SK-N-SH (cell line): ENCODE data around the gene NUAK1. TPM values are rescaled to one million over a fixed set of nuclear protein-coding genes. Genes with fewer than 3 reads are reported as not detected.

ENCODE experiments used
- CTCF ChIA-PET: fragments of 300-600, 350-600 bp; formaldehyde crosslinking; extraction: SDS; loops from one replicate; lab custom pipeline; 2021; lab: Yijun Ruan, JAX
- POLR2A ChIA-PET: fragments of 350-600 bp; sonication (Branson Sonifier 250); formaldehyde crosslinking; extraction: SDS; loops from one replicate; lab custom pipeline; 2020; ENCODE audit warnings: antibody characterized with exemption, inconsistent platforms; lab: Yijun Ruan, JAX
- DNase-seq: peaks from one replicate; pipeline ENCODE4 v3.0.0; 2012
- H2AFZ ChIP-seq: fragments of 200-600 bp; sonication (generic); 2 replicates; pipeline ENCODE4 v1.8.1; 2016; ENCODE audit warnings: antibody characterized with exemption, mild to moderate bottlenecking, low read depth
- H3F3A ChIP-seq: fragments of 200-600 bp; sonication (generic); replicated peaks from 2 replicates; pipeline ENCODE3; 2016; ENCODE audit warnings: antibody characterized with exemption, mild to moderate bottlenecking; ENCODE audit not compliant: insufficient read depth
- H3K27ac ChIP-seq, 2 experiments: fragments of 200-500 bp in 1 of 2; fragments of 200-600 bp in 1 of 2; sonication (Bioruptor generic) in 1 of 2; sonication (generic), shearing (Covaris generic) in 1 of 2; 2 replicates each; pipeline versions ENCODE4 v1.5.1 to v1.6.1; 2014 to 2016; ENCODE audit warnings: low read depth in 2 of 2, inconsistent platforms in 1 of 2, low read length in 1 of 2, mild to moderate bottlenecking in 1 of 2, mixed read lengths in 1 of 2
- H3K27me3 ChIP-seq: fragments of 200-600 bp; sonication (generic), shearing (Covaris generic); 2 replicates; pipeline ENCODE4 v1.6.1; 2016; ENCODE audit warnings: mixed run types; ENCODE audit not compliant: insufficient read depth
- H3K36me3 ChIP-seq, 2 experiments: fragments of 200-500 bp in 1 of 2; fragments of 200-600 bp in 1 of 2; sonication (Bioruptor generic) in 1 of 2; sonication (generic) in 1 of 2; replicated peaks in 1 of 2; 2 replicates each; pipeline versions ENCODE3 to v1.5.1; 2014 to 2016; ENCODE audit warnings: low read length in 1 of 2, mild to moderate bottlenecking in 1 of 2; ENCODE audit not compliant: insufficient read depth in 2 of 2, control insufficient read depth in 1 of 2
- H3K4me1 ChIP-seq, 2 experiments: fragments of 200-500 bp in 1 of 2; fragments of 200-600 bp in 1 of 2; sonication (Bioruptor generic) in 1 of 2; sonication (generic), shearing (Covaris generic) in 1 of 2; 2 replicates each; pipeline versions ENCODE4 v1.5.1 to v1.6.1; 2014 to 2016; ENCODE audit warnings: low read depth in 1 of 2, low read length in 1 of 2, mixed run types in 1 of 2; ENCODE audit not compliant: insufficient read depth in 2 of 2, control insufficient read depth in 1 of 2
- H3K4me2 ChIP-seq: fragments of 200-600 bp; sonication (generic), shearing (Covaris generic); 2 replicates; pipeline ENCODE4 v1.6.1; 2017; ENCODE audit warnings: mixed run types
- H3K4me3 ChIP-seq, 2 experiments: fragments of 200-500 bp in 1 of 2; fragments of 200-600 bp in 1 of 2; sonication (Bioruptor generic) in 1 of 2; sonication (generic), shearing (Covaris generic) in 1 of 2; 2 replicates each; pipeline versions ENCODE4 v1.5.1 to v1.8.1; 2014 to 2016; ENCODE audit warnings: low read depth in 2 of 2, inconsistent platforms in 1 of 2, low read length in 1 of 2, mild to moderate bottlenecking in 1 of 2, mixed read lengths in 1 of 2, moderate library complexity in 1 of 2
- H3K79me2 ChIP-seq: fragments of 200-600 bp; sonication (generic); 2 replicates; pipeline ENCODE4 v1.8.1; 2017; ENCODE audit warnings: mild to moderate bottlenecking; ENCODE audit not compliant: insufficient read depth
- H3K9ac ChIP-seq: fragments of 200-600 bp; sonication (generic); 2 replicates; pipeline ENCODE4 v1.6.1; 2017; ENCODE audit warnings: mixed run types
- H3K9me2 ChIP-seq: fragments of 200-600 bp; sonication (generic); 2 replicates; pipeline ENCODE4 v1.6.1; 2017; ENCODE audit warnings: mixed run types
- H3K9me3 ChIP-seq: fragments of 200-600 bp; sonication (generic); 2 replicates; pipeline ENCODE4 v1.6.1; 2017; ENCODE audit warnings: mixed run types, mild to moderate bottlenecking, moderate library complexity
- H4K20me1 ChIP-seq: fragments of 200-600 bp; sonication (generic); 2 replicates; pipeline ENCODE4 v1.6.1; 2017; ENCODE audit warnings: mild to moderate bottlenecking, mixed run types; ENCODE audit not compliant: insufficient read depth
- EZH2phosphoT487 ChIP-seq: fragments of 200-600 bp; sonication (generic); IDR thresholded peaks from 2 replicates; pipeline ENCODE4 v1.6.1; 2017; ENCODE audit warnings: low read depth, mixed run types, mild to moderate bottlenecking, antibody characterized with exemption, moderate library complexity, borderline replicate concordance
- FOXJ3 ChIP-seq: sonication (generic); formaldehyde crosslinking; IDR thresholded peaks from 2 replicates; pipeline ENCODE4 v1.5.1; 2020; ENCODE audit warnings: mild to moderate bottlenecking, missing genetic modification reagents
- FOXM1 ChIP-seq: IDR thresholded peaks from 2 replicates; pipeline ENCODE4 v1.4.0; 2012; ENCODE audit warnings: low read depth, mild to moderate bottlenecking
- GABPA ChIP-seq: IDR thresholded peaks from 2 replicates; pipeline ENCODE4 v1.4.0; 2012; ENCODE audit warnings: low read depth, mild to moderate bottlenecking
- MXI1 ChIP-seq: IDR thresholded peaks from 2 replicates; pipeline ENCODE4 v1.6.1; 2012; ENCODE audit warnings: mild to moderate bottlenecking, low read depth, low read length, improper control_type of control experiment
- NRF1 ChIP-seq: IDR thresholded peaks from 2 replicates; pipeline ENCODE4 v1.6.1; 2012; ENCODE audit warnings: low read depth, mild to moderate bottlenecking, low read length
- POLR2AphosphoS5 ChIP-seq: IDR thresholded peaks from 2 replicates; pipeline ENCODE4 v1.6.1; 2012; ENCODE audit warnings: low read depth, low read length
- RXRA ChIP-seq: IDR thresholded peaks from 2 replicates; pipeline ENCODE4 v1.4.0; 2012; ENCODE audit warnings: low read depth, mild to moderate bottlenecking, borderline replicate concordance
- SIN3A ChIP-seq: IDR thresholded peaks from 2 replicates; pipeline ENCODE4 v1.6.1; 2012; ENCODE audit warnings: low read depth, mild to moderate bottlenecking, low read length, moderate library complexity, borderline replicate concordance
- TAF1 ChIP-seq: IDR thresholded peaks from 2 replicates; pipeline ENCODE4 v1.6.1; 2012; ENCODE audit warnings: low read depth, mild to moderate bottlenecking, low read length, moderate library complexity, borderline replicate concordance
- TCF12 ChIP-seq: IDR thresholded peaks from 2 replicates; pipeline ENCODE4 v1.4.0; 2012
- YY1 ChIP-seq: IDR thresholded peaks from 2 replicates; pipeline ENCODE4 v1.4.0; 2012; ENCODE audit warnings: low read depth, mild to moderate bottlenecking
- WGBS: methylation state at CpG from one replicate; pipeline ENCODE4 v1.1.6; 2017; ENCODE audit warnings: low lambda C conversion rate; 5-methylcytosine and 5-hydroxymethylcytosine counted together
- polyA plus RNA-seq, 3 experiments: library from polyadenylated mRNA; depleted of rRNA; stranded (reverse); fragments of >200 nt; gene quantifications; 2 replicates each; pipeline ENCODE4 v1.2.3, GENCODE V29; 2012
- TF ChIP-seq, protein P1 (sequence below): IDR thresholded peaks from 2 replicates; pipeline ENCODE4 v1.4.0; 2012; ENCODE audit warnings: low read depth
- TF ChIP-seq, protein P2 (sequence below): IDR thresholded peaks from 2 replicates; pipeline ENCODE4 v1.4.0; 2012; ENCODE audit warnings: low read depth, borderline replicate concordance
- TF ChIP-seq, protein P3 (sequence below): fragments of 150-350 bp; IDR thresholded peaks from 2 replicates; pipeline ENCODE4 v1.6.1; 2017; ENCODE audit warnings: antibody characterized with exemption, low read length, low read depth, borderline replicate concordance
- TF ChIP-seq, protein P4 (sequence below): IDR thresholded peaks from 2 replicates; pipeline ENCODE4 v1.4.0; 2012; ENCODE audit warnings: low read depth, borderline replicate concordance
- TF ChIP-seq, protein P5 (sequence below): IDR thresholded peaks from 2 replicates; pipeline ENCODE4; 2012
- TF ChIP-seq, protein P6 (sequence below): fragments of 150-350 bp; IDR thresholded peaks from 2 replicates; pipeline ENCODE4 v1.6.1; 2016; ENCODE audit warnings: mild to moderate bottlenecking, low read depth, low read length

NUAK1 gene
- polyA plus RNA-seq, 1 of the 3 experiments (the other 2 are of a cell fraction) = 8.1 TPM

DNA sequence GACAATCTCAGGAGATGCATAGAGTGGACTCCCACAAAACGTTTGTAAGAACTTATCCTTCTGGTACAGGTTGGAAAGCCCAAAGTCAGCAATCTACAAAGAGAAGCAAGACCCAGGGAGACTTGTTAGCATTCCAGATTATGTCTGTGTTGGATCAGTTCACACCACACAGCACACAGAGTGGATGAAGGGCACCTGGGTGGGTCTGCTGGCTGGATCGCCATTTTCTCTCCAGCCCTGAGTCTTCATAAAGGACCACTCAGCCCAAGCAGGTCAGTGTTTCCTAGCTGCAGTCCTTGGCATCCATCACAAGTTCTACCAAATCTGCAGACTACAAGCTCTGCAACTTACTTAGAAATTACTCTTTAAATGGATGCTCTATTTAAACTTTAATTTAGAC lies 66.0 kb downstream of the NUAK1 start:
- H3K9me3 ChIP-seq = no peaks in the 10 kb centered on the region
- no peak for TF ChIP-seq FOXJ3 (CRISPR knock-in tag)
- TF ChIP-seq RXRA = no peak
- TF ChIP-seq, protein P1, sequence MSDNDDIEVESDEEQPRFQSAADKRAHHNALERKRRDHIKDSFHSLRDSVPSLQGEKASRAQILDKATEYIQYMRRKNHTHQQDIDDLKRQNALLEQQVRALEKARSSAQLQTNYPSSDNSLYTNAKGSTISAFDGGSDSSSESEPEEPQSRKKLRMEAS = no peak
- no peak for TF ChIP-seq FOXM1
- TF ChIP-seq SIN3A = no peak
- TF ChIP-seq NRF1 = no peak
- TF ChIP-seq POLR2AphosphoS5 = no peak
- TF ChIP-seq, protein P2, sequence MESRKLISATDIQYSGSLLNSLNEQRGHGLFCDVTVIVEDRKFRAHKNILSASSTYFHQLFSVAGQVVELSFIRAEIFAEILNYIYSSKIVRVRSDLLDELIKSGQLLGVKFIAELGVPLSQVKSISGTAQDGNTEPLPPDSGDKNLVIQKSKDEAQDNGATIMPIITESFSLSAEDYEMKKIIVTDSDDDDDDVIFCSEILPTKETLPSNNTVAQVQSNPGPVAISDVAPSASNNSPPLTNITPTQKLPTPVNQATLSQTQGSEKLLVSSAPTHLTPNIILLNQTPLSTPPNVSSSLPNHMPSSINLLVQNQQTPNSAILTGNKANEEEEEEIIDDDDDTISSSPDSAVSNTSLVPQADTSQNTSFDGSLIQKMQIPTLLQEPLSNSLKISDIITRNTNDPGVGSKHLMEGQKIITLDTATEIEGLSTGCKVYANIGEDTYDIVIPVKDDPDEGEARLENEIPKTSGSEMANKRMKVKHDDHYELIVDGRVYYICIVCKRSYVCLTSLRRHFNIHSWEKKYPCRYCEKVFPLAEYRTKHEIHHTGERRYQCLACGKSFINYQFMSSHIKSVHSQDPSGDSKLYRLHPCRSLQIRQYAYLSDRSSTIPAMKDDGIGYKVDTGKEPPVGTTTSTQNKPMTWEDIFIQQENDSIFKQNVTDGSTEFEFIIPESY = no peak
- no peak for TF ChIP-seq EZH2phosphoT487
- no peak for TF ChIP-seq MXI1
- no peak for TF ChIP-seq TCF12
- TF ChIP-seq YY1 = no peak
- TF ChIP-seq, protein P3, sequence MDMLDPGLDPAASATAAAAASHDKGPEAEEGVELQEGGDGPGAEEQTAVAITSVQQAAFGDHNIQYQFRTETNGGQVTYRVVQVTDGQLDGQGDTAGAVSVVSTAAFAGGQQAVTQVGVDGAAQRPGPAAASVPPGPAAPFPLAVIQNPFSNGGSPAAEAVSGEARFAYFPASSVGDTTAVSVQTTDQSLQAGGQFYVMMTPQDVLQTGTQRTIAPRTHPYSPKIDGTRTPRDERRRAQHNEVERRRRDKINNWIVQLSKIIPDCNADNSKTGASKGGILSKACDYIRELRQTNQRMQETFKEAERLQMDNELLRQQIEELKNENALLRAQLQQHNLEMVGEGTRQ = no peak
- TF ChIP-seq, protein P4, sequence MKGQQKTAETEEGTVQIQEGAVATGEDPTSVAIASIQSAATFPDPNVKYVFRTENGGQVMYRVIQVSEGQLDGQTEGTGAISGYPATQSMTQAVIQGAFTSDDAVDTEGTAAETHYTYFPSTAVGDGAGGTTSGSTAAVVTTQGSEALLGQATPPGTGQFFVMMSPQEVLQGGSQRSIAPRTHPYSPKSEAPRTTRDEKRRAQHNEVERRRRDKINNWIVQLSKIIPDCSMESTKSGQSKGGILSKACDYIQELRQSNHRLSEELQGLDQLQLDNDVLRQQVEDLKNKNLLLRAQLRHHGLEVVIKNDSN = no peak
- TF ChIP-seq, protein P5, sequence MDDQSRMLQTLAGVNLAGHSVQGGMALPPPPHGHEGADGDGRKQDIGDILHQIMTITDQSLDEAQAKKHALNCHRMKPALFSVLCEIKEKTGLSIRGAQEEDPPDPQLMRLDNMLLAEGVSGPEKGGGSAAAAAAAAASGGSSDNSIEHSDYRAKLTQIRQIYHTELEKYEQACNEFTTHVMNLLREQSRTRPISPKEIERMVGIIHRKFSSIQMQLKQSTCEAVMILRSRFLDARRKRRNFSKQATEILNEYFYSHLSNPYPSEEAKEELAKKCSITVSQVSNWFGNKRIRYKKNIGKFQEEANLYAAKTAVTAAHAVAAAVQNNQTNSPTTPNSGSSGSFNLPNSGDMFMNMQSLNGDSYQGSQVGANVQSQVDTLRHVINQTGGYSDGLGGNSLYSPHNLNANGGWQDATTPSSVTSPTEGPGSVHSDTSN = no peak
- no peak for TF ChIP-seq GABPA
- TF ChIP-seq TAF1 = no peak
- TF ChIP-seq, protein P6, sequence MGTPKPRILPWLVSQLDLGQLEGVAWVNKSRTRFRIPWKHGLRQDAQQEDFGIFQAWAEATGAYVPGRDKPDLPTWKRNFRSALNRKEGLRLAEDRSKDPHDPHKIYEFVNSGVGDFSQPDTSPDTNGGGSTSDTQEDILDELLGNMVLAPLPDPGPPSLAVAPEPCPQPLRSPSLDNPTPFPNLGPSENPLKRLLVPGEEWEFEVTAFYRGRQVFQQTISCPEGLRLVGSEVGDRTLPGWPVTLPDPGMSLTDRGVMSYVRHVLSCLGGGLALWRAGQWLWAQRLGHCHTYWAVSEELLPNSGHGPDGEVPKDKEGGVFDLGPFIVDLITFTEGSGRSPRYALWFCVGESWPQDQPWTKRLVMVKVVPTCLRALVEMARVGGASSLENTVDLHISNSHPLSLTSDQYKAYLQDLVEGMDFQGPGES = no peak
- H3K9me2 ChIP-seq = no peaks in the 10 kb centered on the region
- H3K36me3 ChIP-seq = peaks cover 30 to 75% of the 10 kb centered on the region in 2 experiments
- H3K9ac ChIP-seq = no peak overlapping the region
- H3K27ac ChIP-seq = no peak overlapping the region
- POLR2A ChIA-PET = no interaction called here
- H4K20me1 ChIP-seq = no peaks in the 10 kb centered on the region; the same call in 1 of the 2 replicates
- H3K79me2 ChIP-seq = peaks cover 66% of the 10 kb centered on the region
- peaks cover 3 to 19% of the 10 kb centered on the region in 2 experiments; a peak in 2 of 4 replicates for H3K4me1 ChIP-seq
- CTCF ChIA-PET = no interaction called here
- H3K4me3 ChIP-seq = no peak overlapping the region
- H3F3A ChIP-seq = peaks cover 17% of the 10 kb centered on the region
- H3K4me2 ChIP-seq = no peak overlapping the region
- H2AFZ ChIP-seq = no peak overlapping the region
- 54% methylated on average over 2 of the region's 2 CpGs for WGBS
- no peak for DNase-seq
- no peaks in the 10 kb centered on the region for H3K27me3 ChIP-seq
